Stomach (tissue), 9 donors: ENCODE measurements around the gene KLHL40. TPM values are rescaled to one million over a fixed set of nuclear protein-coding genes. Genes with fewer than 3 reads are reported as not detected.

Experiments
- DNase-seq, 2 donors: peaks; one replicate each; pipeline versions ENCODE4 v3.0.0 to v3.0.0-alpha.2; 2013 to 2019
- H3K27ac ChIP-seq, 5 donors: fragments of 200-600 bp in 4 of 5; sonication (generic) in 4 of 5; one replicate each; pipeline ENCODE4 v1.5.1; 2013 to 2019; ENCODE audit warnings: mild to moderate bottlenecking in 1 of 5, moderate library complexity in 1 of 5
- H3K27me3 ChIP-seq, 3 donors: fragments of 200-600 bp; sonication (generic); one replicate each; pipeline ENCODE4 v1.5.1; 2017 to 2019; ENCODE audit warnings: mixed run types in 1 of 3
- H3K36me3 ChIP-seq, 4 donors: fragments of 200-600 bp; sonication (generic); 1 replicate in 3 of 4; 2 replicates in 1 of 4; pipeline ENCODE4 v1.5.1; 2016 to 2019
- H3K4me1 ChIP-seq, 4 donors: fragments of 200-600 bp; sonication (generic); one replicate each; pipeline ENCODE4 v1.5.1; 2016 to 2019
- H3K4me3 ChIP-seq, 4 donors: fragments of 200-600 bp; sonication (generic) in 3 of 4; one replicate each; pipeline ENCODE4 v1.5.1; 2016 to 2019; ENCODE audit warnings: mild to moderate bottlenecking in 1 of 4
- H3K9me3 ChIP-seq, 4 donors: fragments of 200-600 bp; sonication (generic); one replicate each; pipeline ENCODE4 v1.5.1; 2016 to 2019
- EP300 ChIP-seq: sonication (generic); formaldehyde crosslinking; IDR thresholded peaks from one replicate; pipeline ENCODE4 v1.6.1; 2017; ENCODE audit warnings: antibody characterized with exemption
- POLR2A ChIP-seq, 4 donors: fragments of 450-650 bp; IDR thresholded peaks; one replicate each; pipeline ENCODE4 v1.6.1; 2016; ENCODE audit warnings: antibody characterized with exemption in 4 of 4, control low read depth in 2 of 4, mild to moderate bottlenecking in 1 of 4, moderate library complexity in 1 of 4
- POLR2AphosphoS5 ChIP-seq, 3 donors: sonication (generic); formaldehyde crosslinking; IDR thresholded peaks; one replicate each; pipeline ENCODE4 v1.6.1; 2016; ENCODE audit warnings: antibody characterized with exemption in 3 of 3
- WGBS, 5 donors: extraction: QIAGEN DNeasy Blood & Tissue Kit in 3 of 5; methylation state at CpG; one replicate each; pipeline versions ENCODE4 v1.1.5 to v1.1.7; 2013 to 2018; 5-methylcytosine and 5-hydroxymethylcytosine counted together
- intact Hi-C: fragments of 100-400 bp; cut with DNase I; formaldehyde crosslinking; loops from one replicate; pipeline ENCODE4 v1.15.1; 2023; ENCODE audit warnings: low total_unique reads
- polyA plus RNA-seq, 3 donors: library from polyadenylated mRNA; stranded (reverse); fragments of 200-250 nt; gene quantifications; one replicate each; pipeline ENCODE4 v1.2.3, GENCODE V29; 2013
- total RNA-seq, 5 donors: library from RNA; depleted of rRNA; stranded (reverse); fragments of >200 nt; gene quantifications; one replicate each; pipeline versions ENCODE4 v1.1.0 to v1.2.3, GENCODE V29; 2014 to 2016
- TF ChIP-seq, protein P1 (sequence below), 7 experiments: fragments of 450-650 bp in 4 of 7; fragments of 200-600 bp in 3 of 7; sonication (generic) in 3 of 7; IDR thresholded peaks; one replicate each; pipeline ENCODE4 v1.5.1; 2016 to 2019; ENCODE audit warnings: antibody characterized with exemption in 7 of 7, control low read depth in 2 of 7, mild to moderate bottlenecking in 1 of 7
- donor health status: healthy with polysubstance abuse.
- donor health status: Bipolar disorder and iron deficiency.
- donor health status: healthy.

The KLHL40 gene
- total and polyA plus RNA-seq, 8 donors: 0.05 to 2.0 (median 0.18) TPM; not detected in 5

DNA sequence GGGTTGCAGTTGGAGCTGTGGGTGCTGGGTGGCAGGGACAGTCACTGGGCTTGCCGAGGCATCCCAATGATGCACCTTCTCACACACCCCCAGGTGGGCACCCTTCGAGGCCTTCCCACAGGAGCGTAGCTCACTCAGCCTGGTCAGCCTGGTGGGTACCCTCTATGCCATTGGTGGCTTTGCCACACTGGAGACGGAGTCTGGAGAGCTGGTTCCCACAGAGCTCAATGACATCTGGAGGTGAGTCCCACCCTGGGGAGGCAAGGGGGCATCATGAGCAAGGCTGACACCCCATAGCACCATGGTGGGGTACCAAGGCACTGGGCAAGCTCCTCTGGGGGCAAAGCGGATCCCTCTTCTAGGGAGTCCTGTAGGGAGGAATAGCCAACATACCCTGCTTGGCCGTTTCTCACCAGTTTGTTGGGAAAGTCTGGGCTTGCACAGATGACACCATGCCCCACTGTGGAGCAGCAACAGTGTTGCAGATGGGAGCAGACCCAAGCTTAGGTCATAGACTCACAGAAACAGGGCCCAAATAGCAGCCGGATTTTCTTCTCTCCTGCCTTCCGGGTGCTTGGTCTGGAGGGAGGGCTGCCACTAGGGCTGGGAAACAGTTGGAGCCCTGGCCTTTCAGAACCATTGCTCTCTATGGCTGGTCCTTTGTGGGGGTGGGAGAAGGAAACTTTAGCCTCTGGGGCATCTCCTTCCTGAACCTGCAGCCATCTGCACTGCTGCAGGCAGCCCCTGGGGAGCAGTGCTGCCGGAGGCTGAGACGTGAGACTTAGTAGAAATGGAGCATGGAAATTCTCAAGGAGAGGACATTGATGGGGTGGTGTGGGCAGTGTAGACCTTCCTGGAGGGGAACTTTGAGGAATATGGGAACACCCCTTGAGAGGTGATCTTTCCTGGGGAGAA, 5.7 kb downstream of the KLHL40 start:
- Histone ChIP-seq H3K9me3 (no peaks in the 10 kb centered on the region), H3K4me3 (no peak overlapping the region), H3K36me3 (no peaks in the 10 kb centered on the region), H3K4me1 (peaks cover 0 to 5% (median 2%) of the 10 kb centered on the region in 4 donors), H3K27me3 (peaks cover 0 to 19% (median 7%) of the 10 kb centered on the region in 3 donors), H3K27ac (no peak overlapping the region)
- WGBS, 5 donors: 72 to 87% (median 77%) methylated on average over 8 to 10 of the region's 10 CpGs
- intact Hi-C loops: no loop called here
- no peak for DNase-seq
- TF ChIP-seq, protein P1, sequence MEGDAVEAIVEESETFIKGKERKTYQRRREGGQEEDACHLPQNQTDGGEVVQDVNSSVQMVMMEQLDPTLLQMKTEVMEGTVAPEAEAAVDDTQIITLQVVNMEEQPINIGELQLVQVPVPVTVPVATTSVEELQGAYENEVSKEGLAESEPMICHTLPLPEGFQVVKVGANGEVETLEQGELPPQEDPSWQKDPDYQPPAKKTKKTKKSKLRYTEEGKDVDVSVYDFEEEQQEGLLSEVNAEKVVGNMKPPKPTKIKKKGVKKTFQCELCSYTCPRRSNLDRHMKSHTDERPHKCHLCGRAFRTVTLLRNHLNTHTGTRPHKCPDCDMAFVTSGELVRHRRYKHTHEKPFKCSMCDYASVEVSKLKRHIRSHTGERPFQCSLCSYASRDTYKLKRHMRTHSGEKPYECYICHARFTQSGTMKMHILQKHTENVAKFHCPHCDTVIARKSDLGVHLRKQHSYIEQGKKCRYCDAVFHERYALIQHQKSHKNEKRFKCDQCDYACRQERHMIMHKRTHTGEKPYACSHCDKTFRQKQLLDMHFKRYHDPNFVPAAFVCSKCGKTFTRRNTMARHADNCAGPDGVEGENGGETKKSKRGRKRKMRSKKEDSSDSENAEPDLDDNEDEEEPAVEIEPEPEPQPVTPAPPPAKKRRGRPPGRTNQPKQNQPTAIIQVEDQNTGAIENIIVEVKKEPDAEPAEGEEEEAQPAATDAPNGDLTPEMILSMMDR (IDR thresholded peaks at IDR 0.05): no peak
- TF ChIP-seq EP300 (no peak), POLR2A (IDR thresholded peaks at IDR 0.05) (no peak), POLR2AphosphoS5 (IDR thresholded peaks at IDR 0.05) (no peak)

DNA sequence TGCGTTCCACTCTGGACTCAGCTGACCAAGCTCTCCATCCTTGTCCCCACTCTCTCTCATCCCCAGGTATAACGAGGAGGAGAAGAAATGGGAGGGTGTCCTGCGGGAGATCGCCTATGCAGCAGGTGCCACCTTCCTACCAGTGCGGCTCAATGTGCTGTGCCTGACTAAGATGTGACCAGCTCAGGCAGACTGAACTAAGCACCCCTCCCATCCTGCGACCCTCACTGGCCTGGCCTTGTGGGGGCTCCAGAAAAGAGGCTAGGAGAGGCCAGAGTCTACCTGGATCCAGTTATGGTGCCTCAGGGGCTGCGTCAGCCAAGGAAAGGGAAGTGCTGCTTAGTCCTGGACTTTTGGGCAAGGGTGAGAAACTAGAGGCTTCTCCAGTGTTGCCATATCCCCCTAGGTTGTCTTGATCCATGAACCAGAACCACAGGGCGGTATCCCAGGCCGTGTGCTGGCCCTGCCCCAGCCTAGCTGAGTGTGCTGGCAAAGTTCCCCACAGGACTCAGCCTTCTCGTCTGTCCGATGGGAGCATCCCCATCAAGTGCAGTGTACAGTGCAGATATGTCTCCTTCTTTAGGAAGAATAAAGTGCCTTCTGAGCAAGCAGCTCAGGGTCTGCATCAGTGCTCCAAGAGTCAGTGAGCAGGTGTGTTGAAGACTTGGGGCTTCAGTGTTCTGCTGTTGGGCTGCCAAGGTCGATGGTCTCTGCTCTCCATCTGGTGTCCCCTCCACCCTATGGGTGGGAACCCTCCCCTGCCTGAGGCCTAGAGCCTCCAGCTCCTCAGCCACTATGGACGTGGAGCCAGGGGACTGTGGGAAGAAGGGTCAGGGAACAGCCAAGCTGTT, 6.7 kb downstream of the KLHL40 start:
- peaks cover 0 to 14% (median 0%) of the 10 kb centered on the region in 3 donors for H3K27me3 ChIP-seq
- DNase-seq: no peak
- no peak for TF ChIP-seq EP300
- no peak for TF ChIP-seq POLR2AphosphoS5 (IDR thresholded peaks at IDR 0.05)
- no peak for TF ChIP-seq POLR2A (IDR thresholded peaks at IDR 0.05)
- TF ChIP-seq, protein P1 (IDR thresholded peaks at IDR 0.05): no peak
- H3K27ac ChIP-seq: no peak overlapping the region
- intact Hi-C loops: no loop called here
- WGBS, 5 donors: 75 to 84% (median 76%) methylated on average over 13 of the region's 13 CpGs
- H3K4me3 ChIP-seq: no peak overlapping the region
- no peaks in the 10 kb centered on the region for H3K36me3 ChIP-seq
- no peaks in the 10 kb centered on the region for H3K4me1 ChIP-seq
- H3K9me3 ChIP-seq: no peaks in the 10 kb centered on the region

- intact Hi-C loops: no loop called here
- H3K27ac ChIP-seq: no peak overlapping the region
- no peak for TF ChIP-seq POLR2AphosphoS5 (IDR thresholded peaks at IDR 0.05)
- no peak for TF ChIP-seq EP300
- no peak for TF ChIP-seq POLR2A (IDR thresholded peaks at IDR 0.05)
- TF ChIP-seq, protein P1 (IDR thresholded peaks at IDR 0.05): no peak
- no peak for DNase-seq
- WGBS, 5 donors: 82 to 90% (median 86%) methylated on average over 14 to 17 of the region's 17 CpGs
- H3K36me3 ChIP-seq: no peaks in the 10 kb centered on the region
- H3K9me3 ChIP-seq: no peaks in the 10 kb centered on the region
- peaks cover 0 to 18% (median 0%) of the 10 kb centered on the region in 3 donors for H3K27me3 ChIP-seq
- no peak overlapping the region for H3K4me3 ChIP-seq
- no peaks in the 10 kb centered on the region for H3K4me1 ChIP-seq
Measured at GRCh38 chr3:42692667-42693529, 7.6 kb downstream of the KLHL40 start.
